Jurkat, Clone E6-1 (cell line): Measurements from ENCODE around the gene HNRNPA1.
"Not testable (repeated sequence)": the region's sequence is repeated elsewhere in the genome, so short reads cannot be mapped to it uniquely, and the experiment has no call there.

Experiments used
- DNase-seq: peaks from one replicate; pipeline ENCODE4 v3.0.0-alpha.2; 2011; ENCODE audit warnings: low read depth, low spot score
- H3K4me3 ChIP-seq: 2 replicates; pipeline ENCODE4 v1.5.1; 2011; ENCODE audit warnings: mild to moderate bottlenecking, low read length, control low read depth, moderate library complexity

The HNRNPA1 gene

DNA sequence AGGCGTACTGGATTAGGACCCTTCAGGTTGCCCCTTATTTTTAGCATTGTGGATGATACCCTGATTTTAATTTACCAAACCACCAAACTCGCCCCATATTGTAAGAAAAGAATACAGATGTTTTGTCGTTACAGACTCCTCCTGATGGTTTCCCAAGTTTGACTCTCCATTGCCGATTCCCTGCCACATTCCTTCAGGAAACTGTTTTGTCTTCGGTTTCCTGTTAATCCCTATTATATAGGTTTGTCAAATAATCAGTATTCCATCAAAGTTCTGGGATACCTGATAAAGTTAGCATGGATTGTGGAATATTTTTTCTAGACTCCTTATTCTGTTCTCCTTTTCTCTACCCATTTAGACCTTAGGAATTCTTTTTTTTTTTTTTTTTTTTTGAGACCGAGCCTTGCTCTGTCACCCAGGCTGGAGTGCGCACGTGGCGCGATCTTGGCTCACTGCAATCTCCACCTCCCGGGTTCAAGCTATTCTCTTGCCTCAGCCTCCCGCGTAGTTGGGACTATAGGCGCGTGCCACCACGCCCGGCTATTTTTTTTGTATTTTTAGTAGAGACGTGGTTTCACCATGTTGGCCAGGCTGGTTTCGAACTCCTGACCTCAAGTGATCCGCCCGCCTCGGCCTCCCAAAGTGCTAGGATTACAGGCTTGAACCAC is 45.0 kb downstream of the HNRNPA1 start:
- H3K4me3 ChIP-seq: peak overlapping the region; percentile 99
- not testable (repeated sequence) for DNase-seq

DNA sequence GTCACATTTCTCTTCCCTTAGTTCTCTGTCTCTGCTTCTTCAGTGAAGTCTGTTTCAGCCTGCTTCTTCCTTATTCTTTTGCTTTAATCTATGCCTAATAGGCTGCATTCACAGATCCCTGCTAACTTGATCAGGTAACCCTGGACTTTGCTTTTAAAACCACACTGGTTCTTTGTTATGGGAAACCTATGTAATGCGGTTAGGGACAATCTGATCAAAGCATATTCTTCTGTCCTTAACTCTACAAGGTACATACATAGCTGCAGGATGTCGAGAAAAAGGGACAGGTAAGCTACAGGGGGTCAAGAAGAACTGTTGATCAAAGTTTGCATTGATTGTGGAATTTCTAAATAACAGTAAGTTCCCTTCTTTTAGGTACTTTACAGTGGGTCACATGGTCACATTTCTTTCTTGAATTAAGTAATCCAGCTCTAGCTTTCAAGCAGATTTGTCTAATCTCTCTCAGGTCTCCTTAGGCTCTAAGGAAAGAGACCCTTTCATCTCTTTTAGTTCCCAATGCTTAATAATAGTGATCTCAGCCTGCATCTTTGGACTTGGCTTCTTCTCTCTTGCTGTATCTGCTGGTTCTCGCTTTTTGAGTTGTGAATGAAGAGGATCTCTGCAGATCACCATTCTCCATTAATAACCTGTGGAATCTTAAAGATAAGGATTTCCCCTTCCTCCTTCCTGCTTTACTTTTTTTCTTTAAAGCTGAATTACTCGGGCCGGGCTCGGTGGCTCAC is 48.2 kb downstream of the HNRNPA1 start:
- DNase-seq: no peak
- H3K4me3 ChIP-seq: no peak overlapping the region

DNA sequence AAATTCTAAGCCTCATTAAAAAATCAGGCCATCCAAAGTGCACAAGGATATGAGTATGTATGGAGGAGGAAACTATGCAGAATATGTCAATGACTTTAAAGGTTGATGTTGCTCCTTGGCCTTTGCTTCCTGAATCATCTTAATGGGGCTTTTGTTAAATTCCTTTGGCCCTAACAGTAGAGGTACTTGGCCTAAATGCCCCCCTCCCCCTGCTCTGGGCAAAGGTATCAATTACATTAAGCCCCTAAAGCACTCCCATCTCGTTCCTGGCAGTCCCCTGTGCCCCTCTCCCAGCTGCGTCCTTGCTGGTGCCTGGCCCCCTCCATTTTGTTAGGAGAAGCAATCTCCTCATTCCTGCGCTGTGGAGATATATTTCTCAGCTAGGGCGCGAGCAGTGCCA is 49.2 kb downstream of the HNRNPA1 start:
- DNase-seq: no peak
- no peak overlapping the region for H3K4me3 ChIP-seq

DNA sequence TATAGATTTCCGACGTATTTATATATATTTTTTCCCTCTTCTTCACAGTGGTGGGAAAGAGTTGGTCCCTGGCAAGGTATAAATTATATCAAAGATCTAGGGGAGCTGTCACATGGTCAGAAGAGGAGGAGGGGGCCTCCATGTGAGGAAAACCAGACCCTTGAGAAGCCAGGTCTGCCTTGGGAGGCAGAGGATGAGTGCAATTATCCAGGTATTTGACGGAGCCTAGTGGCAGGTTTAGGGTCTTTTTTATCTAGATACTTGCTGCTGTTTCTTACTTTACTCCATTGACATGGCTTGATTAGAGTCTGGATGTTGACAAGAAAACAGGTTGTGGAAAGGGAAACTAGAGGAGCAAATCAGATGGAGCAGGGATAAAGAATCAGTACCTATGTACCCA is 49.9 kb downstream of the HNRNPA1 start:
- DNase-seq: no peak
- no peak overlapping the region for H3K4me3 ChIP-seq

DNA sequence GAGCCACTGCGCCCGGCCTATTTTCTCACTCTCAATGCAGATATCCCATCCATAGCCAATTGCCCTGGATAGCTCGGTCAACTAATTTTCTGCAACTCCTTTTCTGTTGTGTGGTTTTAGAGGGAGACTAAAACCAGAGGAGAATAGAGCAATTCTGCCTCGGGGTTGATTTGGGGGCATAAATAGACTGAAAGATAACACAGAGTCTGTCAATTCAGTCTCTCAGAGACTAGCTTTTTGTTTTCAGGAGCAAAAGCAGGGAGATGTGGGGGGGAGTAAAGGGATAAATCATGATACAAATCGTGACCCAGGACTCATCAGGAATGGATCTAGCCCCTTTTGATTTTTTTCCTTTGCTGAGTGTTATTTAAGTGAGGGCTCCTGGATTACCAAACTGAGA is 50.9 kb downstream of the HNRNPA1 start:
- no peak overlapping the region for H3K4me3 ChIP-seq
- DNase-seq: no peak

DNA sequence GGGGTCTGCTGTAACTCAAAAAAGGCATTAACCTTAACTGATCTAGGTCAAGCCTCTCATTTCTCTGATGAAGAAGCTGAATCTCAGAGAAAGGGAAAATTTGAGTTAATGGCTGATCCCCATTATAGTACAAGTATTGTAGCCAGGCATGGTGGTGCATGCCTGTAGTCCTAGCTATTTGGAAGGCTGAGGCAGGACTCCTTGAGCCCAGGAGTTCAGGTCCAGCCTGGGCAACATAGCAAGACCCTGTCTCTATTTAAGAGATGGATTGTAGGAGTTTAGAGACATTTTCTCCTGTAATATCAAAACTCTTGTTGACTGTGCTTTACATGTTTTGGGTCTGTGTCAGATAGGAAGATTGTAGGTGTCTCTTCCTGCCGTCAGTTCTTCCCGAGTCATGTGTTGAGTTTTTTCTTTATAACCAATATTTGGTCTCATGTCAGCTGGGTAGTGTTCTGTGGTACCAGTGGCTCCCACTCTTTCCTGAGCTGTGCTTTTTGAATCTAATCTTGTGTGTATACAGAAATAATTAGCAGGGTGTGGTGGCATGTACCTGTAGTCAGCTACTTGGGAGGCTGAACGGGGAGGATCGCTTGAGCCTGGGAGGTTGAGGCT is 53.0 kb downstream of the HNRNPA1 start:
- no peak overlapping the region for H3K4me3 ChIP-seq
- DNase-seq: no peak
